Measurements from ENCODE around the gene FAM149B1.

FAM149B1 gene

DNA sequence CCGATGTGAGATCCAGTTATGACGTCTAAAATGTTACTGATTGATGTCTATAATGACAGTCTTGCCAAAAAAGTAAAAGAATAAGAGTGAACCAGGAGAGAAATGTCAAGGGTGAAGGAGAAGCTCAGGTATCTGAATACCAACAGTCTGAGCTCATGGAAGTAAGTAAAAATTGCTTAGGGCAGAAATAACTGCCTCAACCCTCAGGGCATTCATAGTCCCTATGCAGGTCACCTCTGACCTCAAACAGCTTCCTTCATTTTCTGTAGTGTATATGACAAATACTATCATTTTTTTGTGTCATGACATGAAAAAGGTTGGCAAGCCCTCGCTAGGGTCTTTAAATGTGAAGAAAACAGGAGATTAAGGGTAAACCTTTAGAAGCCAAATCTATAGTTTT is 125.5 kb downstream of the FAM149B1 start:
- DNase-seq, result no peak

Measured in activated CD4-positive, CD25-positive, alpha-beta regulatory T cell treated with anti-CD3 and anti-CD28 coated beads, Interleukin-2, amount 50 U/mL, for 72 hours (primary cell).